C4-2B (cell line): ENCODE measurements around the gene RPS6KA3.

Experiments used
- ZFX ChIP-seq: fragments of 450-650 bp; IDR thresholded peaks from 2 replicates; pipeline ENCODE4 v1.6.1; 2017
- TF ChIP-seq, protein P1 (sequence below): fragments of 450-650 bp; conservative IDR thresholded peaks from 2 replicates; pipeline ENCODE4 v1.5.1; 2017; ENCODE audit warnings: mild to moderate bottlenecking

DNA sequence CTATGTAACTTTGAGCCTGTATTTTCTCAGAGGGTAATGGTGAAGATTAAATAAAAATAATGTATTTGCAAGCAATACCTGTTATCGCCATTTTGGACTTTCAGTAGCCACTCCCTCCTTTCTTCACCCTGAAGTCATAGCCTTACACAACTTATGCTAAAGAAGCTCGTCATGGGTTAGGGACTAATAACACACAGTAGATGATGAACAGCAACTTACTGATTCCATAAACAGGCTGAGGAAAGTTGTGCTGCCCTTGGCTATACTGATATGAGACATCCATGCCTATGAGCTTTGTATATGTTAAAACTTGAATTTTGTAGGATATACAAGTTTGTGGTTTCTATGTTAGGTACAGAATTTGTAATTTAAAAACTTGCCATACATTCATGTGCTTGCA, 93.4 kb downstream of the RPS6KA3 start:
- TF ChIP-seq, protein P1, sequence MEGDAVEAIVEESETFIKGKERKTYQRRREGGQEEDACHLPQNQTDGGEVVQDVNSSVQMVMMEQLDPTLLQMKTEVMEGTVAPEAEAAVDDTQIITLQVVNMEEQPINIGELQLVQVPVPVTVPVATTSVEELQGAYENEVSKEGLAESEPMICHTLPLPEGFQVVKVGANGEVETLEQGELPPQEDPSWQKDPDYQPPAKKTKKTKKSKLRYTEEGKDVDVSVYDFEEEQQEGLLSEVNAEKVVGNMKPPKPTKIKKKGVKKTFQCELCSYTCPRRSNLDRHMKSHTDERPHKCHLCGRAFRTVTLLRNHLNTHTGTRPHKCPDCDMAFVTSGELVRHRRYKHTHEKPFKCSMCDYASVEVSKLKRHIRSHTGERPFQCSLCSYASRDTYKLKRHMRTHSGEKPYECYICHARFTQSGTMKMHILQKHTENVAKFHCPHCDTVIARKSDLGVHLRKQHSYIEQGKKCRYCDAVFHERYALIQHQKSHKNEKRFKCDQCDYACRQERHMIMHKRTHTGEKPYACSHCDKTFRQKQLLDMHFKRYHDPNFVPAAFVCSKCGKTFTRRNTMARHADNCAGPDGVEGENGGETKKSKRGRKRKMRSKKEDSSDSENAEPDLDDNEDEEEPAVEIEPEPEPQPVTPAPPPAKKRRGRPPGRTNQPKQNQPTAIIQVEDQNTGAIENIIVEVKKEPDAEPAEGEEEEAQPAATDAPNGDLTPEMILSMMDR: no peak
- TF ChIP-seq ZFX: no peak
